GM23248 (cell line): ENCODE results near the gene ZNF346.

ENCODE experiments used
- EZH2 ChIP-seq: fragments of 200-600 bp; sonication (generic); IDR thresholded peaks from 2 replicates; pipeline ENCODE4 v1.6.1; 2018; ENCODE audit warnings: antibody characterized with exemption, mild to moderate bottlenecking; ENCODE audit not compliant: insufficient read depth, poor library complexity, severe bottlenecking
- EZH2phosphoT487 ChIP-seq: fragments of 200-600 bp; sonication (generic); IDR thresholded peaks from 2 replicates; pipeline ENCODE4 v1.6.1; 2018; ENCODE audit warnings: antibody characterized with exemption, moderate library complexity, mild to moderate bottlenecking, low read depth; ENCODE audit not compliant: insufficient read depth

DNA sequence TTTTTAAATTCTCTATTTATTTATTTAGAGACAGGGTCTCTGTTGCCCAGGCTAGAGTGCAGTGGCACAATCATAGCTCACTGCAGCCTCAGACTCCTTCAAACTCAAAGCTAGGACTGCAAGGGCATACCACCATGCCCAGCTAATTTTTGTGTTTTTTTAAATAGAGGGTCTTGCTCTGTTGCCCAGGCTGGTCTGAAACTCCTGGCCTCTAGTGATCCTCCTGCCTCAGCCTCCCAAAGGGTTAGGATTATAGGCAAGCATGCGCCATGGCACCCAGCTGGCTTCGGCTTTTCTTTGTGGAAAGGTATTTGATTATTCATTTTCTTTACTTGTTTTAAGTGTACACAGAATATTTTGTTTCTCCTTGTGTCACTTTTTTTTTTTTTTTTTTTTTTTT lies 5.2 kb downstream of the ZNF346 start:
- TF ChIP-seq EZH2 (no peak), EZH2phosphoT487 (no peak)
